ENCODE measurements around the gene MAP2K2. TPM values are rescaled to one million over a fixed set of nuclear protein-coding genes. Genes with fewer than 3 reads are reported as not detected.

The MAP2K2 gene
- total and polyA plus RNA-seq, 4 donors: 63.6 to 181 (median 133) TPM

- 56 to 72% methylated on average over 15 of the region's 15 CpGs for WGBS, 2 donors
These were observed 72.5 kb downstream of the MAP2K2 start for GRCh38 chr19:4051175-4052101.

DNA sequence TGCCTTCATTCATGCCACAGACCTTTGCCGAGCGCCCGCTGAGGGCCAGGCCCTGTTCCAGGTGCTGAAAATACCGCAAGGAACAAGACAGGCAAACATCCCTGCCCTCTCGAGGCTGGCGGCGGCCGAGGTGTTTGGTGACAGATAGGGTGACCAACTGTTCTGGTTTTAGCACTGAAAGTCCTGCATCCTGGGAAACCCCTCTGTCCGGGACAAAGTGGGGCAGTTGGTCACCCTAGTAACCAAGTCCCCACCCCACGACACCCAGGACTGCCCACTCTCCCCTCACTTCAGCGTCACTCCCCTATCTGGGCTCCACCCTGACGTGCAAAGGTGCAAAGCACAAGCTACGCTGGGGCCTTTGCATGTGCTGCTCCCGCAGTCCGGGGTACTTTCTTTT is 74.5 kb downstream of the MAP2K2 start:
- ATAC-seq (ENCODE audit: insufficient read depth, low FRiP score) (no peak), DNase-seq (no peak)
- Histone ChIP-seq H3K27me3 (ENCODE audit: control insufficient read depth in 3 of 3, insufficient read depth in 3 of 3, low read length in 2 of 3) (no peaks in the 10 kb centered on the region), H3K36me3 (ENCODE audit: control insufficient read depth in 4 of 4, insufficient read depth in 4 of 4, low read length in 4 of 4) (peaks cover 15 to 69% (median 20%) of the 10 kb centered on the region in 4 donors), H3K4me3 (no peak overlapping the region), H3K9ac (ENCODE audit: insufficient read depth in 1 of 2, low read length in 2 of 2) (no peak overlapping the region), H3K9me3 (ENCODE audit: control insufficient read depth in 4 of 4, insufficient read depth in 3 of 4, low read length in 3 of 4) (peaks cover 0 to 2% (median 0%) of the 10 kb centered on the region in 4 donors), H3K27ac (ENCODE audit: low read depth in 1 of 2, low read length in 1 of 2) (no peak overlapping the region), H3K4me1 (ENCODE audit: control insufficient read depth in 5 of 5, insufficient read depth in 5 of 5, low read length in 5 of 5) (peaks cover 3 to 18% (median 12%) of the 10 kb centered on the region in 5 donors)
- 70 to 76% methylated on average over 15 of the region's 15 CpGs for WGBS, 2 donors
- no peak for TF ChIP-seq CTCF (IDR thresholded peaks at IDR 0.05; ENCODE audit: control extremely low read depth, extremely low read depth)

More at GRCh38 chr19:4051175-4052101, 72.5 kb downstream of the MAP2K2 start:
- TF ChIP-seq CTCF (IDR thresholded peaks at IDR 0.05; ENCODE audit: control extremely low read depth, extremely low read depth): no peak
- DNase-seq: no peak
- Histone ChIP-seq H3K9ac (ENCODE audit: insufficient read depth in 1 of 2, low read length in 2 of 2) (no peak overlapping the region), H3K27me3 (ENCODE audit: control insufficient read depth in 3 of 3, insufficient read depth in 3 of 3, low read length in 2 of 3) (no peaks in the 10 kb centered on the region), H3K27ac (ENCODE audit: low read depth in 1 of 2, low read length in 1 of 2) (peak overlapping the region; percentile 35 to 70), H3K4me1 (ENCODE audit: control insufficient read depth in 5 of 5, insufficient read depth in 5 of 5, low read length in 5 of 5) (peaks cover 3 to 14% (median 7%) of the 10 kb centered on the region in 5 donors), H3K36me3 (ENCODE audit: control insufficient read depth in 4 of 4, insufficient read depth in 4 of 4, low read length in 4 of 4) (peaks cover 15 to 65% (median 22%) of the 10 kb centered on the region in 4 donors), H3K9me3 (ENCODE audit: control insufficient read depth in 4 of 4, insufficient read depth in 3 of 4, low read length in 3 of 4) (peaks cover 0 to 6% (median 0%) of the 10 kb centered on the region in 4 donors), H3K4me3 (no peak overlapping the region)
- no peak for ATAC-seq (ENCODE audit: insufficient read depth, low FRiP score)

DNA sequence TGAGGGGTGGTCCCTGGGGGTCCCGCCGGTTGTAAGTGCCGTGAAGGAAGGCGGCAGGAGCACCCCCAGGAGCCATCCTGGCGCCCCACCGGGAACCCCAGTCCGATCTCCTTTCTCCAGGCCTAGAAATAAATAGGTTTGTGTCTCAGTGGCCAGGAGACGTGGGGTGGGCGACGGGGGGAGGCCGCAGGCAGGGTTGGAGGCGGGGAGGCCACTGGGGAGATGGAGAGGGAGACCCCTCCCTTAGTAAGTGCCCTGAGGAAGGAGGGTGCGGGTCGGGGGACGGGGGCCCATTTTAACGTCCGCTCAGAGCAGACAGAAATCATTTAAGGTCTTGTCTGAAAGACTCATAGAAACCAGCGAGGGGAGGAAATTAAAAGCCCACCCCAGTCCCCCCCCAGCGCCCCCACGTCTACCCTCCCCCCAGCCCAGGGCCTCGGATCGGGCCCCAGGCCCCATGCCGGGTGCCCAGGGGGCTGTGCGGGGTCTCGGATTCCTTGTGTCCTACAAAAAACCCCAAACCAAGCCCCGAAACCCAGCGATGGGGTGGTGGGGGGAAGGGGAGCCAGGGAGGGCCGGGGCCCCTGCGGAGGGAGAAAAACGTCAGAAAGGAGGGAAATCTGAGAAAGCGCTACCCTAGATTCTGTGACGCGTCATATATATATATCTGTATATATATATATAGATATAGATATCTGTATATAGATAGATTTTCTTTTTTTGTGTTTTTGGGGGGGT is 76.8 kb downstream of the MAP2K2 start:
- WGBS, 2 donors: 90 to 91% methylated on average over 33 of the region's 33 CpGs
- no peak for ATAC-seq (ENCODE audit: insufficient read depth, low FRiP score)
- no peak overlapping the region for H3K27ac ChIP-seq (ENCODE audit: low read depth in 1 of 2, low read length in 1 of 2)
- no peaks in the 10 kb centered on the region for H3K27me3 ChIP-seq (ENCODE audit: control insufficient read depth in 3 of 3, insufficient read depth in 3 of 3, low read length in 2 of 3)
- no peak for TF ChIP-seq CTCF (IDR thresholded peaks at IDR 0.05; ENCODE audit: control extremely low read depth, extremely low read depth)
- DNase-seq: no peak
- H3K9ac ChIP-seq (ENCODE audit: insufficient read depth in 1 of 2, low read length in 2 of 2): no peak overlapping the region
- peaks cover 3 to 51% (median 12%) of the 10 kb centered on the region in 4 donors for H3K36me3 ChIP-seq (ENCODE audit: control insufficient read depth in 4 of 4, insufficient read depth in 4 of 4, low read length in 4 of 4)
- H3K4me1 ChIP-seq (ENCODE audit: control insufficient read depth in 5 of 5, insufficient read depth in 5 of 5, low read length in 5 of 5): peaks cover 0 to 21% (median 5%) of the 10 kb centered on the region in 5 donors
- no peak overlapping the region for H3K4me3 ChIP-seq
- no peaks in the 10 kb centered on the region for H3K9me3 ChIP-seq (ENCODE audit: control insufficient read depth in 4 of 4, insufficient read depth in 3 of 4, low read length in 3 of 4)
